ENCODE results near the gene PHACTR1.

DNA sequence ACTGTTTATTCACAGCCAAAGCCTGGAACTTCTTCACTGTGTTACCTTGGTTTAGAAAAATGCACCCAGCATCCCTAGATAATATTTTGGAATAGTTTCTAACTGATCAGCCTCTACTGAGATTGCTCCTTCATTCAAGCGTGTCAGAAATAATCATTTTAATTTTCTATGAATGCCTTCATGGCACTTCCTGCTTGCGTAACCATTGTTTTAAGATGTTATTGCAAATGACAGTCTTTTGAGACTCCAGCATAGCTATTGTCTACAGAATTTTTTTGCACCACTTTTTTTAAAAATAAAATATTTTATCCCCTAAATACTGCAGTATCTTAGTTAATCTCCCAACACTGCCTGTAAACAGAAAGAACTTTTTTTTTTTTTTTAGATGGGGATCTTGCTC, 213.1 kb downstream of the PHACTR1 start:
- no peak for TF ChIP-seq POLR2AphosphoS5 (IDR thresholded peaks at IDR 0.05)
- TF ChIP-seq, protein P1, sequence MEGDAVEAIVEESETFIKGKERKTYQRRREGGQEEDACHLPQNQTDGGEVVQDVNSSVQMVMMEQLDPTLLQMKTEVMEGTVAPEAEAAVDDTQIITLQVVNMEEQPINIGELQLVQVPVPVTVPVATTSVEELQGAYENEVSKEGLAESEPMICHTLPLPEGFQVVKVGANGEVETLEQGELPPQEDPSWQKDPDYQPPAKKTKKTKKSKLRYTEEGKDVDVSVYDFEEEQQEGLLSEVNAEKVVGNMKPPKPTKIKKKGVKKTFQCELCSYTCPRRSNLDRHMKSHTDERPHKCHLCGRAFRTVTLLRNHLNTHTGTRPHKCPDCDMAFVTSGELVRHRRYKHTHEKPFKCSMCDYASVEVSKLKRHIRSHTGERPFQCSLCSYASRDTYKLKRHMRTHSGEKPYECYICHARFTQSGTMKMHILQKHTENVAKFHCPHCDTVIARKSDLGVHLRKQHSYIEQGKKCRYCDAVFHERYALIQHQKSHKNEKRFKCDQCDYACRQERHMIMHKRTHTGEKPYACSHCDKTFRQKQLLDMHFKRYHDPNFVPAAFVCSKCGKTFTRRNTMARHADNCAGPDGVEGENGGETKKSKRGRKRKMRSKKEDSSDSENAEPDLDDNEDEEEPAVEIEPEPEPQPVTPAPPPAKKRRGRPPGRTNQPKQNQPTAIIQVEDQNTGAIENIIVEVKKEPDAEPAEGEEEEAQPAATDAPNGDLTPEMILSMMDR (IDR thresholded peaks at IDR 0.05), result no peak
